H1 (cell line): ENCODE results near the gene LANCL3.

Experiments
- CHD1 ChIP-seq: IDR thresholded peaks from 2 replicates; pipeline ENCODE4 v1.6.1; 2012; ENCODE audit warnings: low read depth, low read length, improper control_type of control experiment
- EGR1 ChIP-seq: IDR thresholded peaks from 2 replicates; pipeline ENCODE4 v1.6.1; 2011; ENCODE audit warnings: low read depth, low read length, borderline replicate concordance
- EP300 ChIP-seq, 2 experiments: IDR thresholded peaks; 1 replicate in 1 of 2; 2 replicates in 1 of 2; pipeline ENCODE4 v1.6.1; 2011 to 2012; ENCODE audit warnings: low read depth in 2 of 2, low read length in 2 of 2, mild to moderate bottlenecking in 2 of 2, borderline replicate concordance in 1 of 2, inconsistent platforms in 1 of 2, moderate library complexity in 1 of 2
- KDM1A ChIP-seq: fragments of 200-600, 300-600 bp; sonication (generic); IDR thresholded peaks from 2 replicates; pipeline ENCODE4 v1.7.1; 2016; ENCODE audit warnings: mild to moderate bottlenecking, low read length, borderline replicate concordance
- RFX5 ChIP-seq: IDR thresholded peaks from 2 replicates; pipeline ENCODE4 v1.6.1; 2011; ENCODE audit warnings: low read depth, low read length, improper control_type of control experiment, borderline replicate concordance
- RXRA ChIP-seq: IDR thresholded peaks from 2 replicates; pipeline ENCODE4 v1.6.1; 2011; ENCODE audit warnings: low read depth, mild to moderate bottlenecking, low read length, moderate library complexity; ENCODE audit not compliant: insufficient read depth
- SRF ChIP-seq: IDR thresholded peaks from 2 replicates; pipeline ENCODE4 v1.6.1; 2011; ENCODE audit warnings: mild to moderate bottlenecking, low read depth, low read length, moderate library complexity
- TEAD4 ChIP-seq: IDR thresholded peaks from 2 replicates; pipeline ENCODE4 v1.6.1; 2012; ENCODE audit warnings: low read depth, low read length, inconsistent platforms, mixed read lengths
- TF ChIP-seq, protein P1 (sequence below), 3 experiments: IDR thresholded peaks; 1 replicate in 2 of 3; 2 replicates in 1 of 3; pipeline versions ENCODE4 v1.5.1 to v1.6.1; 2011; ENCODE audit warnings: low read length in 3 of 3, mild to moderate bottlenecking in 3 of 3, inconsistent platforms in 2 of 3, low read depth in 1 of 3, moderate library complexity in 1 of 3; ENCODE audit not compliant: insufficient read depth in 1 of 3; ENCODE audit errors: control extremely low read depth in 1 of 3

DNA sequence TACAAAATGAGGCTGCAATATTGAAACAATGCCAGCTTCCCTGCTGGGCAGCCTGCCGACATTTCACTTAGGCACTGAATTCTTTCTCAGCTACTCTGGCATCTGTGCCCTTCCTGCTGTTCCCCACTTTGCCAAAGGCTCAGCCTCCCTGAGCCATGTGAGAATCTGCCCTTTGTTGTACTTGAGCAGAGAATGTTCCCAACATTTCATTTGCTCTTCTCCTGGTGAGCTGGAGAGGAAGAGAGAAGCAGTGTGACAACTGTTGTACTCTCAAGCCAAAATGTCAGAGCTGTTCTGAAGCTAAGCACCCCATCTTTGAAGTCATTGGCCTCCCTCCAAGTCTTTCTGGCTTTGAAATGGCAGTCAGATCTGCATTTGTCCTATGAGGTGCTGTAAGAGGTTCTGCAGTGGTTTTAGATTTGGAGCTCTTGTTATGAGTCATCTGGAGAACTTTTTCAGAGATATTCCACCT, 32.5 kb downstream of the LANCL3 start:
- TF ChIP-seq EP300 (IDR thresholded peaks at IDR 0.05; ENCODE audit: borderline replicate concordance in 1 of 2, low read depth in 2 of 2, low read length in 2 of 2) (no peak), SRF (no peak), TEAD4 (no peak), RXRA (no peak), CHD1 (no peak), KDM1A (no peak), EGR1 (no peak), RFX5 (no peak)
- TF ChIP-seq, protein P1, sequence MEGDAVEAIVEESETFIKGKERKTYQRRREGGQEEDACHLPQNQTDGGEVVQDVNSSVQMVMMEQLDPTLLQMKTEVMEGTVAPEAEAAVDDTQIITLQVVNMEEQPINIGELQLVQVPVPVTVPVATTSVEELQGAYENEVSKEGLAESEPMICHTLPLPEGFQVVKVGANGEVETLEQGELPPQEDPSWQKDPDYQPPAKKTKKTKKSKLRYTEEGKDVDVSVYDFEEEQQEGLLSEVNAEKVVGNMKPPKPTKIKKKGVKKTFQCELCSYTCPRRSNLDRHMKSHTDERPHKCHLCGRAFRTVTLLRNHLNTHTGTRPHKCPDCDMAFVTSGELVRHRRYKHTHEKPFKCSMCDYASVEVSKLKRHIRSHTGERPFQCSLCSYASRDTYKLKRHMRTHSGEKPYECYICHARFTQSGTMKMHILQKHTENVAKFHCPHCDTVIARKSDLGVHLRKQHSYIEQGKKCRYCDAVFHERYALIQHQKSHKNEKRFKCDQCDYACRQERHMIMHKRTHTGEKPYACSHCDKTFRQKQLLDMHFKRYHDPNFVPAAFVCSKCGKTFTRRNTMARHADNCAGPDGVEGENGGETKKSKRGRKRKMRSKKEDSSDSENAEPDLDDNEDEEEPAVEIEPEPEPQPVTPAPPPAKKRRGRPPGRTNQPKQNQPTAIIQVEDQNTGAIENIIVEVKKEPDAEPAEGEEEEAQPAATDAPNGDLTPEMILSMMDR (IDR thresholded peaks at IDR 0.05; ENCODE audit: control extremely low read depth in 1 of 3, insufficient read depth in 1 of 3, low read depth in 1 of 3, low read length in 3 of 3), result no peak
